ENCODE data around the gene IFNA6.

Gene IFNA6

GRCh38 chr9:21331676-21332402 is 18.8 kb downstream of the IFNA6 start:
- DNase-seq (ENCODE audit: low spot score), result no peak

- peak; percentile 13 for DNase-seq (ENCODE audit: low spot score)
Observed at GRCh38 chr9:21326526-21327139, 24.1 kb downstream of the IFNA6 start.

- DNase-seq (ENCODE audit: low spot score), result no peak
Observed at GRCh38 chr9:21324047-21324446, 26.6 kb downstream of the IFNA6 start.

- no peak for DNase-seq (ENCODE audit: low spot score)
Observed at GRCh38 chr9:21322911-21323461, 27.7 kb downstream of the IFNA6 start.

- no peak for DNase-seq (ENCODE audit: low spot score)
Observed at GRCh38 chr9:21320465-21320864, 30.2 kb downstream of the IFNA6 start.

- no peak for DNase-seq (ENCODE audit: low spot score)
Observed at GRCh38 chr9:21317956-21318923, 32.4 kb downstream of the IFNA6 start.

GRCh38 chr9:21316860-21317259 is 33.8 kb downstream of the IFNA6 start:
- DNase-seq (ENCODE audit: low spot score), result no peak

GRCh38 chr9:21316032-21316842 is 34.5 kb downstream of the IFNA6 start:
- DNase-seq (ENCODE audit: low spot score), result no peak

- DNase-seq (ENCODE audit: low spot score), result no peak
Observed at GRCh38 chr9:21314152-21314551, 36.5 kb downstream of the IFNA6 start.

- no peak for DNase-seq (ENCODE audit: low spot score)
Observed at GRCh38 chr9:21311889-21312288, 38.8 kb downstream of the IFNA6 start.

GRCh38 chr9:21305213-21305612 is 45.5 kb downstream of the IFNA6 start, which contains the start of gene IFNA5:
Gene IFNA5, minus strand, starts transcription at chr9:21305313. Its CDS starts 57 bp downstream, at chr9:21305256.
- DNase-seq (ENCODE audit: low spot score), result no peak

All from HuH-7 (cell line).